RKO (cell line): ENCODE data around the gene IQCE.
"Not testable (repeated sequence)": the region's sequence is repeated elsewhere in the genome, so short reads cannot be mapped to it uniquely, and the experiment has no call there.

Experiments used
- DNase-seq: peaks from one replicate; pipeline ENCODE4 v3.0.0-alpha.2; 2016; ENCODE audit warnings: low spot score

IQCE gene

DNA sequence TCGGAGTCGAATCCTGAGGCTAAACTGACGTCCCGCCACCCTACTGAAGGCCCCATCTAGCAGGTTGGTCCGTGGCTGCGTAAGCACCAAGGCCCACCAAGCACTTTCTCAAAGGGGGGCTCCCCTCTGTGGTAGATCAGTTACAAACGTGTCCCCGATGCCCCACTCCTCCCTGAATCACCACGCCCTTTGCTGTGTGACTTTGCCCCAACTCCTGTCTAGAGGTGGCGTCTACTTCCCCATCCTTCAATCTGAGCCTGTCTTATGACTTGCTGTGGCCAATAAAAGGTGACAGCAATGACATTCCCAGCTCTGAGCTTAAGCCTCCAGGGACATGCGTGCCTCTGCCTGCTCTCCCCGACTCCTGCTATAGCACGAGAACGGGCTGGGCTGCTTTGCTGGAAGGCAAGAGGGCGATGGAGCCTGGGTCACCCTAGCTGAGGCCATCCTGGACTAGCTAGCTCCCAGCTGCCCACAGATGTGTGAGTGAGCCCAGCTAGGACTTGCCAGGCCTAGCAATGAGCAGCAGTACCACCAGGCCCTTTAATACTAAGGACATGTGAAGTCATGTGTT is 26.5 kb upstream of the IQCE start:
- not testable (repeated sequence) for DNase-seq

DNA sequence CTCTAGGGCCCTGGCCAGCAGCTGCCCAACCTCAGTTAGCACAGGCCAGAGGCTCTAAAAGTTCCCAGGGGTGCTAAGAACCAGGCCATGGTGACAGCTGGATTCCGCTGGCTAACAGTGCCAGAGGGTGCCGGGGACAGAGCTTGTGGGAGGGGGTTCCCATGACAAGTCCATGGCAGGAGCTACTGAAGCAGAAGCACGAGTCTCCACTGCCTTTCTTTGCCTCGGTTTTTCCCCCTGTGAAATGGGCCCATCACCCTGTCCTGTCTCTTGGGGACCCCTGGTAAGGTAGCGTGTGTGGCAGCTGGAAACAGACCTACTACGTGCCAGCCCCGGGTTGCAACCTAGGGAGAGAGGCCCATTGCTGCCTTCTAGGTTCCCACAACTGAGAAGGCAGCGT is 26.0 kb upstream of the IQCE start:
- DNase-seq = not testable (repeated sequence)

DNA sequence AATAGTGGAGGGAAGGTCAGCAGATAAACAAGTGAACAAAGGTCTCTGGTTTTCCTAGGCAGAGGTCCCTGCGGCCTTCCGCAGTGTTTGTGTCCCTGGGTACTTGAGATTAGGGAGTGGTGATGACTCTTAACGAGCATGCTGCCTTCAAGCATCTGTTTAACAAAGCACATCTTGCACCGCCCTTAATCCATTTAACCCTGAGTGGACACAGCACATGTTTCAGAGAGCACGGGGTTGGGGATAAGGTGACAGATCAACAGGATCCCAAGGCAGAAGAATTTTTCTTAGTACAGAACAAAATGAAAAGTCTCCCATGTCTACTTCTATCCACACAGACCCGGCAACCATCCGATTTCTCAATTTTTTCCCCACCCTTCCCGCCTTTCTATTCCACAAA is 25.2 kb upstream of the IQCE start:
- DNase-seq = not testable (repeated sequence)

DNA sequence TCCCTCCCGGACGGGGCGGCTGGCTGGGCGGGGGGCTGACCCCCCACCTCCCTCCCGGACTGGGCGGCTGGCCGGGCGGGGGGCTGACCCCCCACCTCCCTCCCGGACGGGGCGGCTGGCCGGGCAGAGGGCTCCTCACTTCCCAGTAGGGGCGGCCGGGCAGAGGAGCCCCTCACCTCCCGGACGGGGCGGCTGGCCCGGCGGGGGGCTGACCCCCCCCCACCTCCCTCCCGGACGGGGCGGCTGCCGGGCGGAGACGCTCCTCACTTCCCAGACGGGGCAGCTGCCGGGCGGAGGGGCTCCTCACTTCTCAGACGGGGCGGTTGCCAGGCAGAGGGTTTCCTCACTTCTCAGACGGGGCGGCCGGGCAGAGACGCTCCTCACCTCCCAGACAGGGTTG is 24.6 kb upstream of the IQCE start:
- DNase-seq = not testable (repeated sequence)

DNA sequence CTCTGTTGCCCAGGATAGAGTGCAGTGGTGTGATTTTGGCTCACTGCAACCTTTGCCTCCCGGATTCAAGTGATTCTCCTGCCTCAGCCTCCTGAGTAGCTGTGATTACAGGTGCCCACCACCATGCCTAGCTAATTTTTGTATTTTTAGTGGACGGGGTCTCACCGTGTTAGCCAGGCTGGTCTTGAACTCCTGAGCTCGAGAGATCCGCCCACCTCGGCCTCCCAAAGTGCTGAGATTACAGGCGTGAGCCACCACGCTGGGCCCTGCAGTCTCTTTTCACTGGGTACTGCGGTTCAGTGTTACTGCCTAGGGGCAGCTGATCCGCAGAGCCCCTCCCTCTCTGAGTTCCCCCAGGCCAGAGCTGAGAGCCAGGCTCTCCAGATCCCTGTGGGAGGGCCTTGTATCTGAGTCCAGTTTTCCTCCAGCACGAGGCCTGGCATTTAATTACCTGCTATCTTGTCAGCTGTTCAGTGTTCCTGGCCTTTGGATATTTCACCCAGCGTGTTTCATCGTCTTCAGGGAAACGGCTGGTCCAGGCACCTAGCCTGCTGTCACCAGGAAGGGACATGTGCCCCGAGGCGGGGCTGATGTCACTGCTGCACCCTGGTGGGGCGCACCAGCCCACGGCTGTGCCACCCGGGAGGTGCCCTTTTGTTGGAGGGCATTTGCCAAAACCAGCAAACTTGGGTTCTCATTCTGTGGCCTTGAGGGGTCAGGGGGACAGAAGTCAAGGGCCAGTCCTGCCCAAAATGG is 22.7 kb upstream of the IQCE start:
- DNase-seq = not testable (repeated sequence)

DNA sequence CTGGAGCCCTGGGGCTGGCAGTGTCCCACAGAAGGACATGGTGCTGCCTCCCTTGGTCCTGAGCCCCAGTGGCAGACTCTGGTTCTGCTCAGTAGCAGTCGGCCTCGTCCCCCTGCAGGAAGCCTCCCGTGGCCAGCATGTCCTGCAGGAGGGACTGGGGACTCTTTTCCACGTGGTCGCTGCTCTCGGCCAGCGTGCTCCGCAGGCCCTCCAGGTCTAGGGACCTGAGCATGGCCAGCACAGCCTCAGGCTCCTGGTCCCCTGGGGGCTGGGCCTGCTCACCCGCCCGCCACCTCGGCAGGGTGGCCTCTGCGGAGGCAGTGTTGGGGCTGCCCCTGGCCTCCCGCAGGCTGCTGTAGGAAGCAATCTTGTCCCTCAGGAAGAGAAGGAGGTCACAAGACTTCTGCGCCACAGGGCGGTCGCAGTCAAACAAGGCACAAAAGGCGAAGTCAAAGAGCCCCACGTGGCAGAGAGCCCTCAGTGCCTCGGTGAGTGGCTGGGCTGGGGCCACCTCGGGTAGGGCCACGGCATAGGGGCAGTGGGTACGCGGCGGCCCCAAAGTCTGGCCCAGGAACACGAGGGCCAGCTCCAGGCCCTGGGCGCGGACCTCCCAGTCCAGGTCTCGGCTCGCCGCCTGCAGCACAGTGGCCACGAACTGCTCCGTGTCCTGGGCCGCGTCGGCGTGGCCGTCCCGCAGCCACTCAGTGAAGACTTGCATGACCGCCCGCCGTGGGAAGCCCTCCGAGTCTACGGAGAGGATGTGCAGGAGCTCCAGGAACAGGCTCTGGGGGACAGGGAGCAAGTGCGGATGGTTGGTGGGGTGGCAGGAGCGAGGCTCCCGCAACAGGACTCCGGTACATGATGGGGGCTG is 20.6 kb upstream of the IQCE start:
- DNase-seq = no peak

DNA sequence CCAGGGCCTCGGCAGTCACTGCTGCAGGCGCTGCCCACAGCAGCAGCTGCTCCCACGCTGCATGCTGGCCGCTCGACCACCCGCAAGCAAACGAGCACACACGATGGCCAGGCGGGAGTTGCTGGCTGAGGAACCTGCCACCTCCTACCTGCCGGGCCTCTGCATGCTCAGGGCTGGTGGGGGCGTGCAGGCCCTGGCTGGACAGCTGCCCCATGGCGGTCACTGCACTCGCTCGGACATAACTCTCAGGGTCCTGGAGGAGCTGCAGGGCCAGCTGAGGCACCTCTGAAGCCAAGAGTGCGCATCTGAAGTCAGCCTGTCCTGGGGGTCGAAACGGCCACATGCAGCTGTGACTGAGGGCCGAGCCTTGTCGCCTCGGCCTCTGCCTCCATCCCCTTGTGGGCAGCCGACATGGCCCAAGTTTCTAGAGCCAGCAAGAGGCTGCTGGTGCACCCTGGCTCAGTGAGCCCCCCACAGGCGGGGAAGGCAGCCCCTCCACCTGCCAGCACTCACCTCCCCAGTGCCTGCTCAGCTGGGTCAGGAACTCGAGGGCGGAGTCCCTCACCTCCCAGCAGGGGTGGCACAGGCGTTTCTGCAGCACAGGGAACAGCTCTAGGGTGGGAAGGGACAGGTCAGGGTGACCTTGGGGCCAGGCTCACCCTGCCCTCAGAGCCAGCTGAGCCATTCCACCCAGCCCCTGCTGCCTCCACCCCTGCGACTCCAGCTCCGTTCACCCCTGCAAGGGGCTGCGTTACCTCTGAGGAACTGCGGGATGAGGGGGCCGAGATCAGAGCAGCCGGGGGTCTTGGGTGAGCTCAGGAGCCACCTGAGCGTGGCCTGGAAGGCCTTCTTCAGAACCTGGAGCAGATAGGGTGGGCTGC is 19.5 kb upstream of the IQCE start:
- no peak for DNase-seq

DNA sequence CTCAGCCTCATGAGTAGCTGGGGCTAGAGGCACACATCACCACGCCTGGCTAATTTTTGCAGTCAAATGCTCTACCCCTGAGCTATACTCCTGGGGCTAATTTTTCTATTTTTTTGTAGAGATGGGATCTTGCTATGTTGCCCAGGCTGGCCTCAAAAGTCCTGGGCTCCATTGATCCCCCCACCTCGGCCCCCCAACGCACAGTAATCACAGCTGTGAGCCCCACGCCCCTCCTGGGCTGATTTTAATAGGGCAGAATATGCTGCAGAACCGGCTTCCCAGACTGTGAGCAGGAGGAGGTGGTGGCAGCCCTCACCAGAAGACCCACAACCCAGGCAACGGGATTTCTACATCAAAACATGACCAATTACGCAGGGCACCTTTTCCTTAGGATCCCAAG is 18.6 kb upstream of the IQCE start:
- DNase-seq = no peak

DNA sequence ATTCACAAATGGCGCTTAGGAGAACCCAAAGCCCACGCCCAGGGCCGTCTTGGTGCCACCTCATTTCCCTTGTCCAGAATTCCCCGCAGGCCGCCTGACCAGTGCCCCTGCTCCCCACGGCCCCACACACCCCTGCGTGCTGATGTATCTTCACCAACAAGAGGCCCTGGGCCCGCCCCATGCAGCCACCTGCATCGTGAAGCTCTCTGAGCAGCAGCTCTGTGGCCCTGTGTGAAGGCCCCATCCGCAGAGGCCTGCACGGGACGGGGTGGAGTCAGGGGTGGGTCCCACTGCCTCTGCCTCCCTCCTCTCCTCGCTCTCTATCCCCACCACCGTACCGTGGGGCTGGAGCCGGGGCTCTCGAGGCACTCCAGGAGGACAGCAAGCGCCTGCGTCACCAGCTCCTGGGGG is 18.1 kb upstream of the IQCE start:
- DNase-seq = no peak

DNA sequence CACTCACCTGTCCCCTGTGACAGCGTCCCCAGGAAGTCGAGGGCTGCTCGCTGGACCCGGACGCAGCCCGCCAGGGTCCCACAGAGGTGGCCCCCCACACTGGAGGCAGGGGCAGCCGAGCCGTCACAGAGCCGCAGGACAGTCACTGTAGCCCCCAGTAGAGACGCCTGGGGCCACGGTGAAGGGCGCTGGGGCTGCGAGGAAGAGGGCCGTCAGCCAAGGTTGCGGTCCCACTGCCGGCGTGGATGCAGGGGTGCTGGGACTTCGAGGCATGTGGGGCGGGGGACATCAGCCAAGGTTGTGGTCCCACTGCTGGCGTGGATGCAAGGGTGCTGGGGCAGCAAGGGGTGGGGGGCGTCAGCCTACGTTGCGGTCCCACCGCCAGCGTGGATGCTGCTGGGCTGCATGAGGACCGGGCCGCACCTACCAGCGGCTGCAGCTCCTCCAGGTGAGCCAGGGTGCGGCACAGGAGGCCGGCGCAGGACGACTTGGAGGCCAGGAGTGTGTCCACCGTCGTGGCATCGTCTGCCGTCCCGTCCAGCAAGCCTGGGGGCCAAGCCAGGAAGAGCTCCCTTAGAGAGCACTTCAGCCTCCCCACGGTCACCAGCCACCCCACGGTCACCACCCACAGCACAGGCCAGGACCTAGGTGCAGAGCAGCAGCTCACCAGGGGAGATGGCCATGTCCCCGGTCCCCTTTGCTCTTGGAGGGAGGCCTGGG is 17.3 kb upstream of the IQCE start:
- no peak for DNase-seq

DNA sequence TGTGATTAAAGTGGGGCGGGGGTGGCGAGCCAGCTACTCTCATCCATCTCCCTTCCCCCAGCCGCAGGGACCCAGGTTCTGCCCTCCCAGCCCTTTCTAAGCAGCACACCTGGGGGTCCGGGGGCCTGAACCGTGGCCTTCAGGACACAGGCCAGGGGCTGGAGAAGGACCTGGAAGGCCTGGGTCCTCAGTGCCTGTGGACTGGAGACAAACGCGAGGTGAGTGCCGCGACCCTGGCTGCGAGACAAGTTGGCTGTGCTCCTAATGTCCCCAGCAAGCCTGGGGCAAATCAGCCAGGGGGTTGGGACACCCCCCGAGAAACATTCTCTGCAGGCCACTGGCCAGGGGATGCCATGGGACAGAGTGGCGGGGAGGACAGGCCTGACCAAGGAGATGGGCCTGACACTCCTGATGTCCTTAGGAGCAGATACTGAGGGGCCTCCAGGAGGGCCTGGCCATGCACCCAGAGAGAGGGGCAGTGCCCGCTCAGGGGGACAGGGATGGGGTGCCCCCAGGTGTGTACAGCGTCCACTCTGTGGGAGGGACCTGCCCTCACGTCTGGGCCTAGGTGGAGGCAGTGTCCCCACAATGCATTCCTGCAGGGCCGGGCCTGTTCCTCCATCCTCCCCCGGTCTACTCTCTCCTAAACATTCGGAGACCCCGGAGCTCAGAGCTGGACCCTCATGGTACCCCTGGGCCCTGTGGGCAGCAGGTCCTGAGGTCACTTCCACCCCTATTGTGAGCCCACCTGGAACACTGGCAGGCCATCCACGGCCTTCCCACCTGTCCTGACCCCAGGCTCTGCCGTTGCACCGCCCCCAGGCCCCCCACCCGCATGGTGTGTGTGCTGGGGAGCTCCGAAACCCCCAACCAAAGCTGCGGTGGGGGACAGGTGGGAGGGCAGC is 16.5 kb upstream of the IQCE start:
- DNase-seq = no peak

DNA sequence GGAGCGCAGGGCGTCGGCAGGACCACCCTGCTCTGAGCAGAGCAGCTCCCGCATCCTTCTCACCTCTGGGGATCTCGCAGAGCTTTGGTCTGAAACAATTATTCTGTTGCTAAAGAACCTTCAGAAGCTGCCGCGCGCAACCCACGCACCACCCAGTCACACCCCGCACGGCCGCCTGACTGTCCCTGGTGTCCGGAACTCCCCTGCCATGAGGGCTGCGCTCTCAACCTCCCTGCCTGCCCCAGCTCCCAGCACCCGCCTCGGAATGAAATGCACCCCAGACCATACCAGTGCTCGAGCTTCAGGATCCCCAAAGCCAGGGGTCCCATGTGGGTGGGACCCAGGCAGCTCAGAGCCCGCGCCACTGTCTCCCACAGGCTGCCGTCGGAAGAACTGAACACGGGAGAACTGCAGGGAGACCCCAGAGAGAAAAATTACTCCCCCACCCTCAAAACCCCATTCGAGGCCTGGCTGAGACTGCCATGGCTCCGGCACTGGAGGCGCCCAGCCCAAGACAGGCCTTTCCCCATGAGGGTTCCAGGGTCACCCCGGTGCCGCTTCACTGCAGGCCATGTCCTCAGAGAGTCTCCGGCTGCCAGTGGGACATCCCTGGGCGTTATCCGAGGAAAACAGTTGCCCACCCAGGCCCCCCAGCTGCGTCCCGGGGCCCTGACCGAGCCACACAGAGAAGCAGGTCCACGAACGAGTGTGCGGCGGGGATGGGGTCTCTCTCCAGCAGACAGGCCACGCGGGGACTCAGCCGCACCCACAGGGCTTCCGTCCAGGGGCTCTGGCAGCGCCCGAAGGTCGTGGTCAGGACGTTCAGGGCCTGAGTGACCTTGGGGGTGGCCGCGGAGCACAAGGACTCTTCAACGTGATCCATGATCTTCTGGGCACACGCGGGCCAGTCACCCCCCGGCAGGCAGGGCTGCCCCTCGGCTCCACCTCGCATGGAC is 15.6 kb upstream of the IQCE start:
- no peak for DNase-seq

DNA sequence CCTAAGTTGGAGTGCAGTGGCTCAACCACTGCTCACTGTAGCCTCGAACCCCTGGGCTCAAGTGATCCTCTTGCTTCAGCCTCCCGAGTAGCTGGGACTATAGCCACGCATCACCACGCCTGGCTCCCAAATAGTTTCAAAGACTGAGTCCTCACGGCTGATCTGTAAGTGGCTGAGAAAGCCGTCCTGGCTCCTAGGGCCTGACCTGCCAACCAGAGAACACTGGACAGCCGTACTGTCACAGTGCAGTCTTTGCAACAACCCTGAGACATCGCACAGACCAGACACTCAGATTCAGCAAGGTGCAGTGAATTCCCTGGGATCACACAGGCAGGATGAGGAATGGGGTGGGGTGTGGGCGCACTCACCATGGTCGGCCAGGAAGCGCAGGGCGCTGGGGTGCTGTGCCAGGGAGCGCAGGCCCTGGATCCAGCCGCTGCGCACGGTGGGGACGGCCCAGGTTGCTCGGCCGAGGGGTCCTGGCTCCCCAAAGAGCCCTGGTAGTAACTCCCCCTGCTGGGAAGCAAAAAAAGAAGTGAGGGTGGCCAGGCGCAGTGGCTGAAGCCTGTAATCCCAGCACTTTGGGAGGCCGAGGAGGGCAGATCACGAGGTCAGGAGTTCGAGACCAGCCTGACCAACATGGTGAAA is 14.1 kb upstream of the IQCE start:
- no peak for DNase-seq

DNA sequence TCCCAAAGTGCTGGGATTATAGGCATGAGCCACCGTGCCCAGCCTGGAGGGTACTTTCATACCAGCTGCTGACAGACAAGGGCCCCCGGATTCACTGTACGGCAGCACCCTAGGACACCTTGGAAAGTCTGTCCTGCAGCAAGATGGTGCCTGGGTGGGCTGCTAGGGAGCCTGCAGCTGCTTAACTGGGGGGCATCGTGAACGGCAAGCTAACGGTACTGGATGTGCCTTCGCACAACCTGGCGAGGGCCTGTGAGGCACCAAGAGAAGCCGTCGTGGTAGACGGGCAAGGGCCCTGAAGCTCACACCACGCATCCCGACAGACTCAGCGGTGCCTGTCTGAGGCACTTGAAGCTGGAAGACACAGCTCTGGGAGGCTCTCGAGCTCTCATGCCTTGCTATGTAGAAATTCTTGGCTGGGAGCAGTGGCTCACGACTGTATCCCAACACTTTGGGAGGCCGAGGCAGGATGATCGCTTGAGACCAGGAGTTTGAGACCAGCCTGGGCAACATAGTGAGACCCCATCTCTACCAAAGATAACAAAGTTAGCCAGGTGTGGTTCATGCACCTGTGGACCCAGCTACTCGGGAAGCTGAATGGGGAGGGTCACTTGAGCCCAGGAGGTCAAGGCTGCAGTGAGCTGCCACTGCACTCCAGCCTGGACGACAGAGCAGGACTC is 12.9 kb upstream of the IQCE start:
- no peak for DNase-seq

DNA sequence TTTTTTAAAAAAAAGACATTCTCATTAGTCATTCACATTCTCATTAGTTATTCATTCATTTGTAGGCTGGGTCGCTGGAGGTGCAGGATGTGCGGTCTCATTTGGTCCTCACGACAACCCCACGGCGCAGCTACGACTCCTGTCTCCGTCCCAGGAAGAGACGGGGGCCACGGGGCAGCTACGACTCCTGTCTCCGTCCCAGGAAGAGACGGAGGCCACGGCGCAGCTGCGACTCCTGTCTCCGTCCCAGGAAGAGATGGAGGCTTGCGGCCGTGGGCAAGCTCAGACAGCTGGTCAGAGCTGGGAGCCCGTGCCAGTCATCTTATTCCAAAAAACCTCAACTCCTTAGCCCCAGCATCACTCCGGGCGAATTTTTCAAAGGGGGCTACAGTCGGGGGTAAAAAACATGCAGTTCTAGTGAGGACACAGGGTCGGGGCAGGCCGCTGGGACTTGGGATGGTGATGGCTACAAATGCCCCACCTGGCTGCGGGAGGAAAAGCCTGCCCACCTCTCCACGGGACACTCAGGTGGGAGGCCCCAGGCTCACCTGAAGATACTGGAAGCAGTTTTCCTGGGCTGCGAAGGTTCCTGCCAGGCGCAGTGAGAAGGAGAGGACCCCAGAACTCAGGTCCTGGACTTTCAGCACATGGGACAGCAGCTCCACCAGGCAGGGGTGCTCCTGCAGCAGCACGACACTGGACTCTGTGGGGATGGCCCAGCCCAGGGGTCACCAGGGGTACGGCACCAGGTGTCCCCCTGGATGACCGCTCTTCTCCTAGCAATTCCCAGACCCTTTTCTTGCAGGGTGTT is 11.8 kb upstream of the IQCE start:
- DNase-seq = no peak

DNA sequence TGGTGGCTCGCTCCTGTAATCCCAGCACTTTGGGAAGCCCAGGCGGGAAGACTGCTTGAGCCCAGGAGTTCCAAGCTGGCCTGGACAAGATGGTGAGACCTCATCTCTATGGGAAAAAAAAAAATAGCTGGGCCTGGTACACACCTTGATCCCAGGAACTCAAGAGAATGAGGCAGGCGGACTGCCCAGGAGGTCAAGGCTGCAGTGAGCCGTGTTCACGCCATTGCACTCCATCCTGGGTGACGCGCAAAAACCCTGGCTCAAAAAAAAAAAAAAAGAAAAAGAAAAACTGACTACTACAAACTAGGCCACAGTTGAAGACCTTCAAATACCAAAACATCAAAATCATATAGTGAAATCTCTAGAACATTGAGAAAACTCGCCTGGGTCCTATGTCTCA is 7.4 kb upstream of the IQCE start:
- DNase-seq = no peak

DNA sequence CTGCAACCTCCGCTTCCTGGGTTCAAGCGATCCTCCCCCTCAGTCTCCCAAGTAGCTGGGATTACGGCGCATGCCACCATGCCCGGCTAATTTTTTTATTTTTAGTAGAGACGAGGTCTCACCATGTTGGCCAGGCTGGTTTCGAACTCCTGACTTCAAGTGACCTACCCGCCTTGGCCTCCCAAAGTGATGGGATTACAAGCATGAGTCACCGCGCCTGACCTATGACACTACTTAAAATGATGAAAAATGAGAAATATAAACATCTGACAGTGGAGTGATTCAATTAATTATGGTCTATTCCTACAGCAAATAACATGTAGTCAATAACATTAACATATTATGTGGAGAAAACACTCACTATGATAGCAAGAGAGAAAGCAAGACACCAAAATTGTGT is 5.7 kb upstream of the IQCE start:
- peak; percentile 17 for DNase-seq
